K562 (cell line): ENCODE results near the gene FRMD3. TPM values are rescaled to one million over a fixed set of nuclear protein-coding genes. Genes with fewer than 3 reads are reported as not detected.

ENCODE experiments used
- ATAC-seq: fragments of 200-7000 bp; cut with Tn5 transposase; 3 replicates; pipeline ENCODE4 v1.9.1; 2020; ENCODE audit warnings: moderate library complexity
- BruUV-seq: library from RNA; stranded (reverse); fragments of 400-500 nt; replicated peaks from 2 replicates; lab custom pipeline; 2021; lab: Mats Ljungman, UMichigan
- CTCF ChIA-PET: fragments of 300-600 bp; formaldehyde crosslinking; extraction: SDS; loops from one replicate; lab custom pipeline; 2021; ENCODE audit warnings: low intra/inter-chr PET ratio; lab: Yijun Ruan, JAX
- POLR2A ChIA-PET: fragments of 300-600, 350-650 bp; sonication (Branson Sonifier 250); formaldehyde crosslinking; extraction: SDS; loops from one replicate; lab custom pipeline; 2021; ENCODE audit warnings: antibody characterized with exemption, inconsistent platforms; lab: Yijun Ruan, JAX
- DNase-seq, 4 experiments: peaks; one replicate each; pipeline versions ENCODE4 v3.0.0 to v3.0.0-alpha.2; 2011 to 2018; ENCODE audit warnings: low spot score in 3 of 4, mixed read lengths in 3 of 4; ENCODE audit errors: extremely low read depth in 1 of 4
- FAIRE-seq: peaks from 2 replicates; lab custom pipeline; 2011; peaks lifted over from hg19 to GRCh38; lab: Jason Lieb, UNC
- H2AFZ ChIP-seq: 2 replicates; pipeline ENCODE4 v1.6.0; 2011; ENCODE audit warnings: low read depth, low read length, control low read depth, inconsistent platforms
- H3K27ac ChIP-seq: fragments of 200-600 bp; 3 replicates; pipeline ENCODE4 v1.8.0; 2011; ENCODE audit warnings: low read depth, mild to moderate bottlenecking, control low read depth, inconsistent platforms, low read length, moderate library complexity, mixed read lengths; ENCODE audit errors: extremely low read depth
- H3K27me3 ChIP-seq, 2 experiments: fragments of 300-600 bp in 1 of 2; 2 replicates in 1 of 2; 3 replicates in 1 of 2; pipeline versions ENCODE4 v1.6.0 to v1.8.0; 2011; ENCODE audit warnings: inconsistent platforms in 2 of 2, low read length in 2 of 2, mild to moderate bottlenecking in 1 of 2, mixed read lengths in 1 of 2, moderate library complexity in 1 of 2; ENCODE audit not compliant: control insufficient read depth in 2 of 2, insufficient read depth in 2 of 2
- H3K36me3 ChIP-seq: fragments of 300-600 bp; 3 replicates; pipeline ENCODE4 v1.8.0; 2011; ENCODE audit warnings: mild to moderate bottlenecking, low read length, inconsistent platforms; ENCODE audit not compliant: control insufficient read depth, insufficient read depth
- H3K4me1 ChIP-seq, 2 experiments: fragments of 200-600 bp in 1 of 2; replicated peaks in 1 of 2; 2 replicates in 1 of 2; 3 replicates in 1 of 2; pipeline versions ENCODE4 v1.5.1 to v1.8.0; 2011; ENCODE audit warnings: inconsistent platforms in 2 of 2, low read length in 2 of 2, mild to moderate bottlenecking in 1 of 2, mixed read lengths in 1 of 2, moderate library complexity in 1 of 2; ENCODE audit not compliant: control insufficient read depth in 2 of 2, insufficient read depth in 2 of 2
- H3K4me2 ChIP-seq: 2 replicates; pipeline ENCODE4 v1.6.1; 2011; ENCODE audit warnings: low read length, control low read depth, inconsistent platforms, mixed read lengths; ENCODE audit not compliant: insufficient read depth
- H3K4me3 ChIP-seq: fragments of 200-600 bp; sonication (generic), shearing (Covaris generic); 2 replicates; pipeline ENCODE4 v1.5.1; 2016; ENCODE audit warnings: control low read depth, inconsistent platforms
- H3K79me2 ChIP-seq: fragments of 200-600 bp; 3 replicates; pipeline ENCODE4 v1.8.0; 2011; ENCODE audit warnings: low read length, inconsistent platforms; ENCODE audit not compliant: control insufficient read depth, insufficient read depth
- H3K9ac ChIP-seq, 2 experiments: 2 replicates each; pipeline versions ENCODE4 v1.6.0 to v1.6.1; 2011; ENCODE audit warnings: low read depth in 2 of 2, low read length in 2 of 2, control low read depth in 1 of 2, inconsistent platforms in 1 of 2, mild to moderate bottlenecking in 1 of 2, mixed read lengths in 1 of 2; ENCODE audit not compliant: insufficient read depth in 1 of 2
- H3K9me1 ChIP-seq: one replicate; pipeline ENCODE4 v1.6.0; 2011; ENCODE audit warnings: inconsistent platforms, mild to moderate bottlenecking, low read length, moderate library complexity; ENCODE audit not compliant: control insufficient read depth, insufficient read depth
- H3K9me3 ChIP-seq: replicated peaks from 2 replicates; pipeline ENCODE4 v1.5.1; 2011; ENCODE audit warnings: low read depth, low read length, inconsistent platforms; ENCODE audit not compliant: control insufficient read depth, insufficient read depth
- H4K20me1 ChIP-seq: replicated peaks from 2 replicates; pipeline ENCODE4 v1.6.1; 2011; ENCODE audit warnings: low read length, inconsistent platforms, mixed read lengths; ENCODE audit not compliant: control insufficient read depth, insufficient read depth
- AFF1 ChIP-seq, 2 experiments: fragments of 450-650 bp; IDR thresholded peaks; 2 replicates each; pipeline ENCODE4 v1.6.1; 2018; ENCODE audit warnings: mild to moderate bottlenecking in 2 of 2, low read depth in 1 of 2; ENCODE audit not compliant: partially characterized antibody in 2 of 2
- ATF2 ChIP-seq: sonication (generic); formaldehyde crosslinking; IDR thresholded peaks from 2 replicates; pipeline ENCODE4 v1.8.1; 2022; ENCODE audit warnings: missing genetic modification reagents
- FUS ChIP-seq: fragments of 200-400 bp; formaldehyde crosslinking; optimal IDR thresholded peaks from 2 replicates; pipeline ENCODE3; 2017; ENCODE audit warnings: low read depth, low read length
- MAFF ChIP-seq: IDR thresholded peaks from 2 replicates; pipeline ENCODE4 v1.6.1; 2012; ENCODE audit warnings: low read length, improper control_type of control experiment
- SIN3A ChIP-seq, 2 experiments: fragments of 150-350 bp in 1 of 2; IDR thresholded peaks; 2 replicates each; pipeline ENCODE4 v1.6.1; 2011 to 2016; ENCODE audit warnings: borderline replicate concordance in 2 of 2, low read depth in 2 of 2, low read length in 2 of 2, mild to moderate bottlenecking in 2 of 2, moderate library complexity in 2 of 2; ENCODE audit not compliant: control insufficient read depth in 1 of 2
- SMAD1 ChIP-seq: fragments of 150-350 bp; IDR thresholded peaks from 2 replicates; pipeline ENCODE4 v1.6.1; 2014; ENCODE audit warnings: low read length, low read depth; ENCODE audit not compliant: partially characterized antibody
- TAF15 ChIP-seq: fragments of 200-400 bp; formaldehyde crosslinking; IDR thresholded peaks from 2 replicates; pipeline ENCODE4 v1.6.1; 2017; ENCODE audit warnings: mild to moderate bottlenecking, low read depth, low read length, moderate library complexity
- TCF3 ChIP-seq: sonication (generic); formaldehyde crosslinking; IDR thresholded peaks from 2 replicates; pipeline ENCODE4 v1.4.0; 2020; ENCODE audit warnings: mild to moderate bottlenecking, missing genetic modification reagents
- USF2 ChIP-seq: sonication (generic); formaldehyde crosslinking; IDR thresholded peaks from 2 replicates; pipeline ENCODE4 v1.5.0; 2020; ENCODE audit warnings: missing genetic modification reagents
- ZNF121 ChIP-seq: sonication (generic); formaldehyde crosslinking; conservative IDR thresholded peaks from 2 replicates; pipeline ENCODE4 v1.8.0; 2022; ENCODE audit warnings: missing genetic modification reagents
- ZNF583 ChIP-seq: fragments of 250-450 bp; sonication (Bioruptor Pico); IDR thresholded peaks from 2 replicates; pipeline ENCODE4 v1.4.0; 2020
- WGBS: fragments of 100-300 bp; shearing (Covaris generic); methylation state at CpG from one replicate; pipeline ENCODE4 v1.1.6; 2016; ENCODE audit warnings: low coverage, mixed read lengths; ENCODE audit not compliant: insufficient coverage; ENCODE audit errors: missing lambda C conversion rate; 5-methylcytosine and 5-hydroxymethylcytosine counted together
- in situ Hi-C: fragments of 300-500 bp; cut with MboI; formaldehyde crosslinking; loops from 4 replicates; pipeline ENCODE4 v1.15.0; 2018; ENCODE audit warnings: inconsistent platforms, mixed read lengths
- intact Hi-C: fragments of 100-400 bp; cut with micrococcal nuclease; formaldehyde crosslinking; loops from 2 replicates; pipeline ENCODE4 v1.14.2; 2022
- polyA plus RNA-seq, 8 experiments: library from polyadenylated mRNA; depleted of rRNA in 4 of 8; stranded (reverse) in 5 of 8; unstranded in 3 of 8; fragments of >200 nt; fragmentation: Nextera tagmentation in 2 of 8; fragmentation: Illumina TruSeq in 1 of 8; extraction: Ambion mirVana in 2 of 8; extraction: Trizol in 1 of 8; gene quantifications; 2 replicates each; pipeline versions ENCODE4 v1.2.1 to v1.2.3, GENCODE V29; 2011 to 2014; ENCODE audit warnings: inconsistent platforms in 1 of 8, missing spikeins in 1 of 8
- total RNA-seq, 7 experiments: library from RNA; depleted of rRNA in 6 of 7; stranded (reverse); fragments of >200 nt in 6 of 7; fragmentation: Illumina TruSeq in 2 of 7; extraction: Trizol in 2 of 7; gene quantifications; 2 replicates each; pipeline versions ENCODE4 v1.2.1 to v1.2.3, GENCODE V29; 2011 to 2021; ENCODE audit warnings: low replicate concordance in 1 of 7

FRMD3 gene
- total and polyA plus RNA-seq, 9 of the 15 experiments (the other 6 are each of a cell fraction or from before 2014, with no cell fraction given): 0.09 to 0.51 (median 0.21) TPM

- TF ChIP-seq TCF3 (no peak), ZNF583 (CRISPR knock-in tag) (no peak), AFF1 (IDR thresholded peaks at IDR 0.05; ENCODE audit: low read depth in 1 of 2, partially characterized antibody in 2 of 2) (no peak), FUS (no peak), ATF2 (CRISPR knock-in tag) (no peak), MAFF (no peak), USF2 (CRISPR knock-in tag) (no peak), SMAD1 (no peak), TAF15 (no peak), ZNF121 (CRISPR knock-in tag) (no peak), SIN3A (IDR thresholded peaks at IDR 0.05; ENCODE audit: borderline replicate concordance in 2 of 2, control insufficient read depth in 1 of 2, low read depth in 2 of 2, low read length in 2 of 2) (no peak)
- TF ChIP-seq, all 486 proteins: peak for 0
- no peaks in the 10 kb centered on the region for H3K9me1 ChIP-seq
- ATAC-seq (no peak), DNase-seq (no peak), FAIRE-seq (no peak)
- H3K27ac ChIP-seq: no peak overlapping the region
- 6% methylated on average over 3 of the region's 3 CpGs for WGBS
- in situ Hi-C loops (no loop called here), intact Hi-C loops (no loop called here)
- H3K27me3 ChIP-seq: no peaks in the 10 kb centered on the region
- H3K36me3 ChIP-seq: no peaks in the 10 kb centered on the region
- H2AFZ ChIP-seq: no peak overlapping the region
- no peak overlapping the region for H3K4me2 ChIP-seq
- no TSS peak for BruUV-seq
- H4K20me1 ChIP-seq: no peaks in the 10 kb centered on the region
- H3K9me3 ChIP-seq: no peaks in the 10 kb centered on the region
- H3K4me1 ChIP-seq: no peaks in the 10 kb centered on the region
- no peak overlapping the region for H3K9ac ChIP-seq
- ChIA-PET CTCF (no interaction called here), POLR2A (no interaction called here)
- H3K4me3 ChIP-seq: no peak overlapping the region
- no peaks in the 10 kb centered on the region for H3K79me2 ChIP-seq
Measured at GRCh38 chr9:83535736-83536135, 2.5 kb downstream of the FRMD3 start.
